Endodermal cell (in vitro differentiated cells): ENCODE data around the gene DGKG. TPM values are rescaled to one million over a fixed set of nuclear protein-coding genes. Genes with fewer than 3 reads are reported as not detected.

Source experiments
- DNase-seq: peaks from one replicate; pipeline ENCODE4 v3.0.0-alpha.2; 2017
- H3K27ac ChIP-seq: 2 replicates; pipeline ENCODE4 v1.5.1; 2013; ENCODE audit warnings: mild to moderate bottlenecking, low read depth, low read length, moderate library complexity
- H3K27me3 ChIP-seq: 2 replicates; pipeline ENCODE4 v1.6.1; 2013; ENCODE audit warnings: mild to moderate bottlenecking, low read length, moderate library complexity; ENCODE audit not compliant: insufficient read depth, control insufficient read depth, poor library complexity, severe bottlenecking
- H3K36me3 ChIP-seq: 2 replicates; pipeline ENCODE4 v1.7.0; 2013; ENCODE audit warnings: mild to moderate bottlenecking, low read length, moderate library complexity; ENCODE audit not compliant: control insufficient read depth, insufficient read depth
- H3K4me1 ChIP-seq: one replicate; pipeline ENCODE4 v1.7.0; 2013; ENCODE audit warnings: low read length; ENCODE audit not compliant: control insufficient read depth, insufficient read depth
- H3K4me3 ChIP-seq: 2 replicates; pipeline ENCODE4 v1.5.1; 2013; ENCODE audit warnings: mild to moderate bottlenecking, low read length, moderate library complexity
- H3K9ac ChIP-seq: 2 replicates; pipeline ENCODE4 v1.6.1; 2013; ENCODE audit warnings: mild to moderate bottlenecking, low read length, moderate library complexity; ENCODE audit not compliant: poor library complexity, severe bottlenecking; ENCODE audit errors: extremely low read depth
- H3K9me3 ChIP-seq: 2 replicates; pipeline ENCODE4 v1.6.1; 2013; ENCODE audit warnings: mild to moderate bottlenecking, low read length, moderate library complexity; ENCODE audit not compliant: control insufficient read depth
- H3K27ac Mint-ChIP-seq: 2 replicates; pipeline ENCODE4 v1.8.0; 2020; ENCODE audit warnings: mixed read lengths
- H3K27me3 Mint-ChIP-seq: 2 replicates; pipeline ENCODE4 v1.8.0; 2021; ENCODE audit warnings: mild to moderate bottlenecking, mixed read lengths; ENCODE audit not compliant: insufficient read depth
- H3K36me3 Mint-ChIP-seq: 2 replicates; pipeline ENCODE4 v1.8.0; 2020; ENCODE audit warnings: low read depth, mixed read lengths
- H3K4me1 Mint-ChIP-seq: 2 replicates; pipeline ENCODE4 v1.8.0; 2020; ENCODE audit warnings: mixed read lengths
- H3K4me3 Mint-ChIP-seq: 2 replicates; pipeline ENCODE4 v1.8.0; 2020; ENCODE audit warnings: mild to moderate bottlenecking, moderate library complexity, mixed read lengths
- H3K9me3 Mint-ChIP-seq: 2 replicates; pipeline ENCODE4 v1.8.0; 2020; ENCODE audit warnings: mild to moderate bottlenecking, mixed read lengths
- WGBS, 2 experiments: methylation state at CpG; one replicate each; pipeline versions ENCODE4 v1.1.5 to v1.1.7; 2013; ENCODE audit warnings: missing lambda C conversion rate in 2 of 2, mixed read lengths in 1 of 2; ENCODE audit not compliant: insufficient coverage in 1 of 2, insufficient read length in 1 of 2; 5-methylcytosine and 5-hydroxymethylcytosine counted together
- total RNA-seq, 2 donors: library from RNA; stranded (reverse); fragmentation: NEBNext Ultra II Directional in 1 of 2; extraction: Animal tissue kit (Norgen Biotek cat#: 25700) in 1 of 2; gene quantifications; 2 replicates in 1 of 2; 3 replicates in 1 of 2; pipeline ENCODE4 v1.2.1, GENCODE V29; 2021
- TF ChIP-seq, protein P1 (sequence below): fragments of 200-600 bp; sonication (generic); conservative IDR thresholded peaks from 2 replicates; pipeline ENCODE4 v1.5.0; 2021; ENCODE audit warnings: antibody characterized with exemption, mild to moderate bottlenecking

The DGKG gene
- total RNA-seq, 2 donors from 2014 or later, result 0.86 to 1.8 TPM

DNA sequence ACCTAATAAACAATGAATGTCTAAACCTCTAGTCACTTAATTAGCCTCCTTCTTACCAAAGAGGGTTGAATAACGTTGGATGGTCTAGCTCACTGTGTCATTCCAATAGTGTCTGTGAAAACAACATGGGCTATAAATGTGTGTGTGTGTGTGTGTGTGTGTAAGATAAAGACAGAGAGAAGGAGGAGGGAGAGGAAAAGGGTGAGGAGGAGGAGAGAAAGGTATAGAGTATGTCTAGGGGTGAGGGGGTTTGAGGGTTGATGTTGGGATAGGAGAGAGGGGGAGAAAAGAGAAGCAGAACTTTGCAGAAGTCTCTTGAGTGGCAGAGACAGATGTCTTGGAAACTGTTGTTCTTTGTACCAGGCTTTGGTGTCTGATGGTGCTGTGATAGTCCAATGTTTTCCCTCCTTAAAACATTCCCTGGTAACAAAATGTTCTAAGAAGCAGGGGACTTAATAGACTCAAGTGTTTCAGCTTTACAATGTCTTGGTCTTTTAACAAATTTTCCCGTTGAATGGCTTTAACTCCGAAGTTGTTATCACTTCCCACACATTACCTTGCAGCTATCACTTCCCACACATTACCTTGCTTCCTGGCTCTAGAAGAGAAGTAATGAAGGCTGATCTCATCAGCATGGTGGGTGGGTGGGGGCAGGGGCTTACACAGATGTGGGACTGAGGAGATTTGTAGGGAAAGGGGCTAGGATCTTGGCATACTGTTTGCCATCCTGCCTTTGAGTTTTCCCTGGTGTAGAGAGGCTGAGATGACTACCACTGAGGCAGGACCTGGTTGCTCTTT lies 195.3 kb downstream of the DGKG start:
- Histone ChIP-seq H3K4me1 (no peaks in the 10 kb centered on the region), H3K9me3 (no peaks in the 10 kb centered on the region), H3K9ac (no peak overlapping the region), H3K27ac (no peak overlapping the region), H3K27me3 (peaks cover 23% of the 10 kb centered on the region), H3K36me3 (no peaks in the 10 kb centered on the region), H3K4me3 (no peak overlapping the region)
- 76 to 93% methylated on average over 3 of the region's 3 CpGs for WGBS, 2 experiments
- DNase-seq, result no peak
- no peak overlapping the region for H3K4me3 Mint-ChIP-seq
- H3K36me3 Mint-ChIP-seq, result no peaks in the 10 kb centered on the region
- TF ChIP-seq, protein P1, sequence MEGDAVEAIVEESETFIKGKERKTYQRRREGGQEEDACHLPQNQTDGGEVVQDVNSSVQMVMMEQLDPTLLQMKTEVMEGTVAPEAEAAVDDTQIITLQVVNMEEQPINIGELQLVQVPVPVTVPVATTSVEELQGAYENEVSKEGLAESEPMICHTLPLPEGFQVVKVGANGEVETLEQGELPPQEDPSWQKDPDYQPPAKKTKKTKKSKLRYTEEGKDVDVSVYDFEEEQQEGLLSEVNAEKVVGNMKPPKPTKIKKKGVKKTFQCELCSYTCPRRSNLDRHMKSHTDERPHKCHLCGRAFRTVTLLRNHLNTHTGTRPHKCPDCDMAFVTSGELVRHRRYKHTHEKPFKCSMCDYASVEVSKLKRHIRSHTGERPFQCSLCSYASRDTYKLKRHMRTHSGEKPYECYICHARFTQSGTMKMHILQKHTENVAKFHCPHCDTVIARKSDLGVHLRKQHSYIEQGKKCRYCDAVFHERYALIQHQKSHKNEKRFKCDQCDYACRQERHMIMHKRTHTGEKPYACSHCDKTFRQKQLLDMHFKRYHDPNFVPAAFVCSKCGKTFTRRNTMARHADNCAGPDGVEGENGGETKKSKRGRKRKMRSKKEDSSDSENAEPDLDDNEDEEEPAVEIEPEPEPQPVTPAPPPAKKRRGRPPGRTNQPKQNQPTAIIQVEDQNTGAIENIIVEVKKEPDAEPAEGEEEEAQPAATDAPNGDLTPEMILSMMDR, result no peak
- no peak overlapping the region for H3K27ac Mint-ChIP-seq
- H3K9me3 Mint-ChIP-seq, result no peaks in the 10 kb centered on the region
- H3K4me1 Mint-ChIP-seq, result no peaks in the 10 kb centered on the region
- peaks cover 21% of the 10 kb centered on the region for H3K27me3 Mint-ChIP-seq

DNA sequence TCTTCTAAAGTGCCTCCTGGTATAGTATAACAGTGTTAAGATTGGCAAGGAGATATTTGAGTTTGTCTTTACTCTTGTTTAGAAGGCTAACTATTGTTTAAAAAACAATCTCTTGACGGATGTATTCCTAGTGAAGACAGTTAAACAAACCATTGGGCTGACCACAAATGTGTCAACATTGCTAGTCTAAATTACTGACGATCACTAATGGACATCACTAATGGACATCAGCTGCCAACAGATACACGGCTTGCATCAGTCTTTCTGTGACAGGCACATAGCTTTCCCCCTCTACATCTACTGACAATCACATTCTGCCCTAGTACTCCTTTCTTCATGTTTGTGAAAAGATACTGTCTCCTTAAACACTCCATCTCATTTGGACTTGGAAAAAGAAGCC lies 196.0 kb downstream of the DGKG start:
- no peaks in the 10 kb centered on the region for H3K4me1 Mint-ChIP-seq
- H3K27ac ChIP-seq, result no peak overlapping the region
- no peaks in the 10 kb centered on the region for H3K9me3 Mint-ChIP-seq
- no peaks in the 10 kb centered on the region for H3K9me3 ChIP-seq
- H3K4me3 ChIP-seq, result no peak overlapping the region
- H3K27me3 Mint-ChIP-seq, result peaks cover 25% of the 10 kb centered on the region
- no peak overlapping the region for H3K27ac Mint-ChIP-seq
- WGBS, 2 experiments, result 89 to 96% methylated on average over 2 to 3 of the region's 3 CpGs
- H3K4me1 ChIP-seq, result no peaks in the 10 kb centered on the region
- TF ChIP-seq, protein P1, result no peak
- DNase-seq, result no peak
- no peaks in the 10 kb centered on the region for H3K36me3 ChIP-seq
- H3K27me3 ChIP-seq, result peaks cover 23% of the 10 kb centered on the region
- no peak overlapping the region for H3K9ac ChIP-seq
- no peak overlapping the region for H3K4me3 Mint-ChIP-seq
- H3K36me3 Mint-ChIP-seq, result no peaks in the 10 kb centered on the region

DNA sequence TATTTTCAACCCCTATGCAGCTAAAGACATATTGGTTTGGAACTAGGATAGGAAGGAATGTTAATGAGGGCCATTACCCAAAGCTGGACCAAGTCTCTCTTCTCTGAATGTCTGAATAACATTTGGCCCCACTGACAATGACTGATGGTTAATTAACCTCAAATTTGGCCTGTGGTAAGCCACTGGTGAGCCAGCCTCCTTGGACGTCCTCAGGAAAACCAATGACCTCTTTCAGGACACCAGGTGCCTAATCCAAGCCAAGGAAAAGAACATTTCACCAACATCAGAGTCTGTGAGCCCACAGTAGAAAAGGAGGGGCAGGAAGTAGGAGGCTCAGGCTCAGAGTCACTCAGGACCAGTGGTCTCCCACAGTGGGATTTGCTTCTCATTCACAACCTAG lies 196.7 kb downstream of the DGKG start:
- WGBS, 2 experiments, result 70% methylated on average over 1 of the region's 1 CpG; no CpG with 5 or more reads in 1 of the 2 experiments
- H3K36me3 ChIP-seq, result no peaks in the 10 kb centered on the region
- peak; percentile 14 for DNase-seq
- H3K27me3 ChIP-seq, result peaks cover 23% of the 10 kb centered on the region
- Mint-ChIP-seq H3K36me3 (no peaks in the 10 kb centered on the region), H3K4me3 (no peak overlapping the region), H3K4me1 (no peaks in the 10 kb centered on the region), H3K9me3 (no peaks in the 10 kb centered on the region), H3K27me3 (peaks cover 26% of the 10 kb centered on the region), H3K27ac (no peak overlapping the region)
- H3K4me3 ChIP-seq, result no peak overlapping the region
- H3K9ac ChIP-seq, result no peak overlapping the region
- H3K27ac ChIP-seq, result no peak overlapping the region
- TF ChIP-seq, protein P1, result no peak
- no peaks in the 10 kb centered on the region for H3K9me3 ChIP-seq
- H3K4me1 ChIP-seq, result no peaks in the 10 kb centered on the region
